HG03159 (cell line): ENCODE measurements around the gene FOXP1.

Experiments used
- ATAC-seq: cut with Tn5 transposase; IDR thresholded peaks from one replicate; pipeline ENCODE4 v1.9.1; 2021; ENCODE audit warnings: mild to moderate bottlenecking, moderate library complexity; ENCODE audit not compliant: unreplicated experiment

Gene FOXP1

DNA sequence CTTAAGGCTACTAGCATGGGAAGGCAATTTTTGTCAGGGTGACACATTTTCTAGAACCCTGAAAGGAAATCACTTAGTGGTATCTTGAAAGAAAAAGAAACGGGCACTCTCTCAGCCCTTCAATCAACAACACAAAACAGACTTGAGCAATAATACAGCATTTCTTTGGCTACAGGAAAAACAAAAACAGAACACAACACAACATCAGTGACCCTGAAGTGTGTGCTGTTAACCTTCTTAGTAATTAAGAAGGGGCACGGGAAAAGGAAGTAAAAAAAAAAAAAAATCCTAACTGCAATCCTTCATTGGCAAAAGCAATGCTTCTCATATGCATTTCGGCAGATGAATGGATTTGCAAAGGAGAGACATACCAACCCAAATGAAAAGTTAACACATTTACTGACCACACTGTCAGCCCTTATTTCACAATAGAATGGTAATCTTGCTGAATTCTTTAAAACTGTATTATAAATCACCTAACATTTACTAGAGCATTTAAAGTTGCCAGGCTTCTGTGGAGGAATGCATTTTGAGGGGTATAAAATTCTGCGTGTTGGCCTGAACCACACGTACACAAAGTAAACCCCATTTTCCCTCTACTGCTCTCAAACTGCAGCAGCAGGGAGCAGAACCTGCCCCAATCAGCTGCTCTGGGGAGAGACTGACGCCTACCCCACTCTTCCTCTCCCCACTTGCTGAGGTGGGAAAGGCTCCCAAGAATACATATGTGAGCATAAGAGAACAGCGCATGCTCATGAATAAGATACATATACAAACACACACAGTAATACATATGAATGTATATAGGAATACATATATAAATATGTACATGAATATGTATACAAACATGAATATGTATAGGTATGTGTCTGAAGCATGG lies 198.5 kb downstream of the FOXP1 start:
- no peak for ATAC-seq

DNA sequence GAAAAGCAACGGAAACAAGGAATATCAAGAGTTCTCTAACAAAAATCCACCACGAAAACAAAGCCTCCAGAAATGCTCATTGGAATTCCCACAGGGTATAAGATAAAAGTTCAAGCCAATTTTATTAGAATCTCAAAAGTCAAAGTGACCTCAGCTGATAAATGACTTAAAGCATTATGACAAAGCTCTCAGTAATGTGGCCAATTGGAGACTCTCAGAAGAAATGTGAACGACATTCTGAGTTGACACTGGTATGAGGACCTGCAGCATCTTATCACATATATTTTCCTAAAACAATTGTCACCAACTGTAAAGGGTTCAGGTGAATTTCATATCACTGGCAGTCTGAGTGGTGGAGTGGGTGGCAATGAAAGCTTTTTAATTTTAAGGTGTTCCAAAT lies 199.1 kb downstream of the FOXP1 start:
- ATAC-seq = no peak

DNA sequence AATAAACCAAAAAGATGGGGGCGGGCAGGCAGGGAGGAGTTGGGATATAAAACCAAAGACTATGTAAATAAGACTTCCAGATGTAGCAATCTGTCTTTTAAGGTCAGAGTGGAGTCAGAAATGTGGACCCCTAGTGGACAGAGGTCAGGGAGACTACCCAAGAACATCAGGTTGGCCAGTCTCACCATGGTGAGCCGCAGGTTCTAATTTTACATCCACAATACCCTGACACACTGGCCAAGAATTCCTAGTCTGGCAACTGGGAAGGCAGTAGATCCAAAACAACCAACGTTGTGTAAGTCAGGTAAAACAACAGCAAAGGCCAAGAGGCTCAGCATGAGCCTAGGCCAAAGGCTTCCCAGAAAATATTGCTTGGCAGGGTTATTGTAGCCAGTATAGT lies 203.4 kb downstream of the FOXP1 start:
- ATAC-seq = no peak

DNA sequence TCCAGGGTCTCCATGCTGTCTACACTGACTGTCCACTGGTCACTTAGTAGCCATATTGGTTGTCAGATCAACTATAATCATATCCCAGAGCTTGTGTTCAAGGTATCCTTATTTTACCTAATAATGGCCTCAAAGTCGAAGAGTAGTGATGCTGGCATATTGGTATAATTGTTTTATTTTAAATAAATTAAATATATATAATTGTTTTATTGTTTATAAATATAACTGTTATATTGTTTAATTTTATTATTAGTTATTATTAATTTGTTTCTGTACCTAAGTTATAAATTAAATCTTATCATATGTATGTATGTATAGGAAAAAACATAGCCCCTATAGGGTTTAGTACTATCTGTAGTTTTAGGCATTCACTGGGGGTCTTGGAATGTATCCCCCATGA lies 205.0 kb downstream of the FOXP1 start:
- no peak for ATAC-seq

DNA sequence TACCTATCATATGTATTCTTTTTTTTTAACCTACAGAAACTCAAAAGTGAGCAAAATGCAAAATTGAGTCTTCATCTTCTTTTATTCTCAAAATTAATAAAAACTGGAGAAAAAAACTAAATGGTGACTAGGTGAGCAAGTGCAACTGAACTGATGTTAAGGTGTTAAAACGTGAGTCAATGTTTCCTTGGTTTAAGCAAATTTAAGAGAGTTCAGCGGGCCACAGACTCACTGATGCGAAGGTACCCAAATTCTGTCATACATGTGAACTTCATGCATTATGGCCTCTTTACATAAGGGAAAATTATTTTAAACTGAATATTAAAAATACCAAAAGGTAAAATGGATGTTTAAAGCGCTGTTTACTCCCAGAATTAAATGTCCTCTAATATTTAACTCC lies 206.6 kb downstream of the FOXP1 start:
- peak; percentile 62 for ATAC-seq

DNA sequence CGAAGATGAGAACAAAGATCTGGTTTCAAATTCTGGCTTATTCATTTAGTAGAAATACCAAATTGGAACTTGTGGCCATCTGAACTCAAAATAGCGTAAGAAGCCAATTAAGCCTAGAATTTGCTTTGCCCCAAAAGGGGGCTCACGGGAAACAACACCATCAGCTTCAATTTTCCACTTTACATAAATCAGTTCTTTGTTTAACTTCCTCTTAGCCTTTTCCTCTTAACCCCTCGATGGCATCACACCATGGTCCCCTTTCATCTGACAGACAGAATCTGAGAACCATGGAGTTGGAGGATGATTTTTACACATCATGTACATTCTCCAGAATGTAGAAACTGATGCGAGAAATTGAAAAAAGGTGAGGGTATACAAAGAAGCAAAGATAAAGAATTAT lies 207.0 kb downstream of the FOXP1 start:
- ATAC-seq = no peak

DNA sequence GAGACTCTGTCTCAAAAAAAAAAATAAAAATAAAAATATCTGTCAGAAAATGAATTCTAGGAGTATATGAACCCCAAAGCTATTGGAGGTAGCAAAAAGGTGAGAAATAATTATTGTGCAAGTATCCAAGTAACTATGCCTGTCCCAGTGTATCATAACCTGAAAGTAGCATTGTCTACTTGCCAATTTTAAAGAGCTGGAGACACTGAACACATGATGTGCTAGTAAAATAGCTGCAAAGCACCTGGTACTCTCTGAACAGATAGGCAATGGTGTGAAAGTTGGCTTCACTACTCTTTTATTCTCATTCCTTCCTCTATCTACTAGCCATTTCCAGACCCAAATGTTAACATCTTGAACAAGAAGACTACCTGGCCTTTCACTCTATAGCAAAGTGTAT lies 208.9 kb downstream of the FOXP1 start:
- no peak for ATAC-seq

DNA sequence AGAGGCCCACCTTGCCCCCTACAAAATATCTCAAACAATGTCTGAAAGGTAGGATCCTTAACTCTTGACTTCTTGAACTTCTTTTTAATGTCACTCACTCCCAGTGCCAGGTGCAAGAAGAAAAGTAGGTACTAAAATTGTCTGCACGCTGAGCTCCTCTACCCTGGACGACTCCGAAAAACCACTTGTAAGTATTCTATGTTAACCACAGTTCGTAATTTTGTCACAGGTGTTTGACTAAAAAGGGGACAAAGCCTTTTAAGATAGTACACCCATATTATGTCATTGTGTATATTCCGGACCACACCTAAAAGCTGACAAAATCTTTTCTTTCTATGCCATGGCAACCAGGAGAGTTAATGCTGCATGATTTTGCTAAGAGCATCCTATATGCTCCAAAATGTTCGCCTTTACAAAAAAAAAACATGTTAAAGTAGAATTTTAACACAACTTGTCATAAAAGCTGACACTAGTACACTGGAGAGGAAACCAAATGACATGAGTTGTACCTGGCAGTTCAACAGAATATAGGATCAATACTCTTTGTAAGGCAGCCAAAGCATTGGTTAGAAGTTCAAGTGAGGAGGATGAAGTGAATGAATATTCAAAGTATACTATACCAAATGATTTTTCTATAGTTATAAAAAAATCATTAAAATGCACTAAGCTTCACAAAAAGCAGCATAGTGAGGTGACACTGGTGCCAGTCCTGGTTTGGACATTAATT lies 210.5 kb downstream of the FOXP1 start:
- no peak for ATAC-seq

DNA sequence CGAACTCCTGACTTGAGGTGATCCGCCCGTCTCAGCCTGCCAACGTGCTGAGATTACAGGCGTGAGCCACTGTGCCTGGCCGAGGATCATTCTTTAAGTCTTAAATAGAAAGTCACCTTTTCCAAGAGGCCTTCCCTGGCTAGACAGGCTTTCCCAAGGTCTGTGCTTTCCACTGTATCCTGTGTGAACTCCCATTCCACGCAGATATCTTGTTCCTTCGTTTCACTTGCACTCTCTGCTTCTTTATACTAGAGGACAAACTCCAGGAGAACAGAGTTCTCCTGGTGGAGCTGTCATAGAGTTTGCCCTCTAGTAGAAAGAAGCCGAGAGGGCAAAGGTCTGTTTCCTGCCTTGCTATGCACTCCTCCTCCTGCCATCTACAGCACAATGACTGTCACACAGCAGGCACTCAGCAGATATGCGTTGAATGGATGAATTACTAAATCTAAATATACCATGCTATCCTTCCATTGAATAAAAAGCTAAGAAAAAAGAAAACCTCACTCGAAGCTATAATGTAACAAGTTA lies 211.2 kb downstream of the FOXP1 start:
- ATAC-seq = no peak

DNA sequence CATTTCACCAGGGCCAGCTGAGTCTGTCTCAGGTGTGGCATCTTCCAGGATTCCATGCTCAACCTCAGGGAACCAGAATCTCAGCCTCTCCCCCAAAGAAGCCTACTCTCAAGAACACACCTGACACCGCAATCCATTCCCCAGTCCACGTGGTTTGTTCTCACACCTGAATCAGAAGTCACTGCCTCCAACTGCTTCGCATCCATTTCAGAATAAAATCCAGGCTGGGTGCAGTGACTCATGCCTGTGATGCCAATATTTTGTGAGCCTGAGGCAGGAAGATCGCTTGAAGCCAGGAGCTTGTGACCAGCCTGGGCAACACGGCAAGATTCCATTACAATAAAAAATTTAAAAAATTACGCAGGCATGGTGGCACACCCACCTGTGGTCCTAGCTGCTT lies 212.2 kb downstream of the FOXP1 start:
- no peak for ATAC-seq

DNA sequence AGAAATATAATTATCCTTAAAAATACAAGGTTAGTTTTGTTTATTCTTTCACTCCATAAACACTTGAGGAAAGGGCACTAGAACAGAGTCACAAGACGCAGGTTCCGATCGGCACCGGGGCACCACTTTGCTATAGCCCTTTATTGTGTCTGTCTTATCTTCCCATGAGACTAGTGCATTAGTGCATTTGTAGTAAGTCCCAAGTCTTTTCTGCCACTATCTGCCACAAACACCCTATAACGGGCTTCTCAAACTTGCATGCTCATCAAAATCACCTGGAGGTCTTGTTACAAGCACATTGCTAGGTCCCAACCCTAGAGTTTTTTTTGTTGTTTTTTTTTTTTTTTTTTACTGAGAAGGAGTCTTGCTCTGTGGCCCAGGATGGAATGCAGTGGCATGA lies 213.1 kb downstream of the FOXP1 start:
- no peak for ATAC-seq

DNA sequence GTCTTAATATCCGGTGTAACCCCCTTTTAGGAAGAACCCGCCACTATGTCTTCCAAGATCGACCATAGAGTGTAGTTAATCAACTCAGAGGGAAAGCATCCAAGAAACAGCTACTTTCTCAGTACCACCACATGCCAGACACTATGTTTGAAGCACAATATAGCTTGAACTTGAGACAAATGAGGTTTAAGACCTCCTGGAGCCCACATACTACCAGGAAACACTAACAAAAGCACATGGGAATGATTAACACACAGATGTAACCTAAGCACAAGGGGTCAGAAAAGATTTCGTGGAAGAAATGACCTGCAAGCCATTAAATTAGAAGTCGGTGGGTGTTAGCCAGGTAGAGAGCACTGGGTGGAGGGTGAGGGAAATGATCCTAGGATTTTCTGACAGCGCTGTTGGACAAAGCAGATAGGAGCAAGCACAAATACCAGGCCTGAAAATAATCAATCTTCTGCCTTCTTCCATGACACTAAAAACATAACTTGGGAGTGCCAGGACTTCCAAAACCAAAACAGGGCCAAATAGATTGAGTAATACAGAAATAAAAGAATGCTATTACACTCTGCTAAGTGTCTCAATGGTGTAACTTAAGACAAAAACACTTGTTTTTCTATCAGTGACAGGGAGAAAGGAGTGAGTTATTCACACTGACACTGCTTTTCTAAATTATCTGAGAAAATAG lies 213.7 kb downstream of the FOXP1 start:
- ATAC-seq = no peak

DNA sequence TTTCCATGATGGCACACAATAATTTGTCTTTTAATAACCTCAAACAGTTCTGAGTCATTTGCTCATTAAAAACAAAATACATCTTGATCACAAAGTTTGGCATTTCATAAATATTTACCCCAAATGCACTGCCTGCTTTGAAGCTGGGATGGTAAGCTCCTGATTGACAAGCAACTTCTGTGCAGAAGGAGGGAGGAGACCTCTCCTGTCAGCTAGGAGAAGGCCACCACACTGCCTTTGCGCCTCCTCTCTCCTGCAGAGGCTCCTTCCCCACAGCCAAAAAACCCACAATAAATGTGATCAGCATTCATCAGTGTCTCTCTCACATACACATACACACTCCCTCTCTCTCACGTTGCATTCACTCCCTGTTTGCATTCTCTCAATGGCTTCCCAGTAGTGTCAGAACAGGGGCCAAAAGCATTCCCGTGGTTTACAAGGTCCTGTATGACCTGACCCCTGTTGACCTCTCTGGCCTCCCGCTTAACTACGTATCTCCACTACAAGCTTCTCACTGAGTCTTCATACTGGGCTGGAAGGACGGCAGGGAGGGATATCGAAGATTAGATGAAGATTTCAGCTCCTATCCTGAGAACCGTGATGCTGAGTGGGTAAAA lies 216.4 kb downstream of the FOXP1 start:
- no peak for ATAC-seq

DNA sequence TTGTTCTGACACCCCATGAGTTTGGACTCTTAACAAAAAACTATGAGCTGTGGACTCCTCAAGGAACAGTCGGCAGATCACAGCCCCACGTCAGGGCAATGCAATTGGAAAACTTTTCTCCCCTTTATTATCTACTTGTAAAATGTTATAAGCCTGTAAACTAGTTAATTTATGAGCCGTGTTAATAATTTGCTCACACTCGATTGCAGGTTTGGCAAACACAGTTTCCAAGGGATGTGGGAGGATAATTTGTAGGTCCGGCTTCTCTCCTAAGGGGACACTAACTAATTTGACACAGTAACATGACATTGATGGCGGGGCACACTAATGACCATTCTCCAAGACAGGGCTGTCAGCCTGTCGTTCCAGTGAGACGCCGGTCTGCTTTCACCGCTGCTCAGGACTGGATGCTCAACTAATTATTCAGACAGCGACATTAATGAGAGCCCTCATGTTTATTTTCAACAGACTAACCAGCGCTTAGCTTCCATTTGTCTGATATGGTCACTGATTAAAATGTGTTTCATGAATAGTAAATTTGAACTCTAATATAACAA lies 222.1 kb downstream of the FOXP1 start:
- ATAC-seq = no peak

DNA sequence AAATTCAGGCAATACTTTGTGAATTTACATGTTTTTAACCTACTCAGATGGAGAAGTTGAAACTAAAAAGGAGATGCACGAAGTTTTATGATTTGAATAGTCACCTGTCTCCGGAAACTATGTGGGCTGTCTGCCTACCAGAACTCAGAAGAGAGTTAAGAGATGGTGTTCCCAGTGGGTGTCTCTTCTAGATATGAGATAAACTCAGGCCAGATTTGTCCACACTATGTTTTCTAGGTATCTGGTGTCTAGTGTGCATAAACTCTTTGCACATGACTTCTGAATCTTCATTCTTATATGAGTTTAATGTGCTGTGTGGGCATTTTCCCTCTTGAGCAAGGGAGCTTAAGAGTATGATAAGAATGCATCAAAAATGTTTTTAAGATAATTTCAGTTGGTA lies 222.8 kb downstream of the FOXP1 start:
- peak; percentile 87 for ATAC-seq

DNA sequence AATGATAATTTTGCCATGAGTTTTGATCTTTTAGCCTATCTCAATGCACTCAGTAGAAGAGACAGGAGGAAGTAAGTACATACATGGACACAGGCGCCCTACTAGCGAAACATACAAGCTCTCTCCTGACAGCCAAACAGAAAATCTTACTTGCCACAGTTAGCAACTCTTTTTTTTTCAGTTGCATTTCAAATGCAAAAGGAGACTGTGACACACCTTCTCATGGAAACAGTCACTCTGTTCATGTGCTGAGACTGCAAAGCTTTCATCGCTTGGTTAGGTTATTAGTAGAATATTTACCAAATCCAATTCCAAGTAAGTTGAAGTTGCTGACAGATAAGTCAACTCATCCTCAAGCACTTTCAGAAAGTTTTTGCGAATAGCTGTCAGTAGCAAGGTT lies 223.3 kb downstream of the FOXP1 start:
- ATAC-seq = peak; percentile 39

DNA sequence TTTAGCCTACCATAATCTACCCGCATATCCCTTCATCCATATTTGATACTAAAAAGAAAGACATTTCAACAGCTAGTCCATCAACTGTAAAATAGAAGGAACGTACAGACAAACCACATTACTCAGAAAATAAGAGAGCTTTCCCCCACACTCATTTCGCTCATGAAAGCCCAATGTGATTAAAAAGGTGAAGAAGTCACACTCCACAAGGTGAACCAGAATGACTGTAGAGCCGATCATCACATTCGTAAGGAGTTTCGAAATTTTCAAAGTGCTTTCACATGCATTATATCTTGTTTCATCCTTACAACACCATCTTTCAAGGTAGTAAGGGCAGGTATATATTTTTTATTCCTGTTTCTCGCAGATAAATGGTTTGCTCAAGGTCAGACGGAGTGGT lies 225.3 kb downstream of the FOXP1 start:
- ATAC-seq = no peak

DNA sequence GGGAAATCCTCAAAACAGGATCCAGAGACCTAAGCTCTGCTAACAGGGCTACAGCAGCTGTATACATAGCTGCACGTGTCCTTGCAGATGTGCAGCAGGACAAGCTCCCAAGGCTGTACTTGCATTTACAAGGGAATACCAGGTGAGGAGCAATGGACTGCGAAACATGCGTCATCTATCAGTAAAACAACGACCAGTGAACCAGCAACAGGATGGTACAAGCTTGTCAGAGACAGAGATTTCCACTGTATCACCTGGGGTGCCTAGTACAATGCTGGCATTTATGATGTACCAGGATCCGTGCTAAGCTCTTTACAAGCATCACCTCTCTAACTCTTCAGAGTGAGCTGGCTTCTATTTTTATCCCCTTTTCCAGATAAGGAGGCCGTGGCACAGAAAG lies 227.3 kb downstream of the FOXP1 start:
- no peak for ATAC-seq

DNA sequence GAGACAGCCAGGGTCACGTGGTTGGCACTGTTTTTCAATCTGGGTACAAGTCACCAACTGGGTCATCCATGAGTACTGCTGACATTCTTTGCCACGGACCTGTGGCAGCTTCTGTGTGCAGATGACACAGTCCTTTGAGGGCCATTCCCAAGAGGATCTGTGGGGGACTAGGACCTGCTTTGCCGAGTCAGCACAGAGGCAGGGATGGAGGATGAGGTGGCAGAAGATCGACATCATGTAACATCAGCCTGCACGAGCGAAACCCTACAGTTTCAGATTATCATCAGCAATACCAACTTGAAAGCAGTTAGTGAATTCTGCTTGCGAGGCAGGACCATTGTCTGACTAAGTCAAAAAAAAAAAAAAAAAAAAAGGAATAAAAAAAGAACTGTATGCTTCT lies 227.7 kb downstream of the FOXP1 start:
- ATAC-seq = no peak

DNA sequence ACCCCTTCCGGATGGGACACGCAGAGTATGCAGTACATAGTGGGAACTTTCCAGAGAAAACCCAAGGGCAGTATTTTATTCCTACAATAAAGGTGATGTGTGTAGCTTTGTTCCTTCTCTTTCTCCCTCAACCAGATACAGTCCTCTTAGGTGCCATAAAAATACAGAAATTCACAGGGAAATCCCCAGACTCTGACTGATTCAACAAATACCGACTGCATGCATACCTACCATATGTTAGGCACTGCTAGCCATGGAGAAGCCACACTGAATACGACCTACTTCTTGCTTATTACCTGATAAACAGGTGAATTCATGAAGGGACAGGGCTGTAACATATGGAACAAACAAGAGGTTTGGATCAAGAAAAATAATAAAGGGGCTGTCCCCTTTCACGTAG lies 228.5 kb downstream of the FOXP1 start:
- ATAC-seq = no peak
